GM21381 (cell line): Measurements from ENCODE around the gene ZBTB16.

Experiments used
- ATAC-seq: cut with Tn5 transposase; IDR thresholded peaks from one replicate; pipeline ENCODE4 v1.9.1; 2021; ENCODE audit warnings: mild to moderate bottlenecking, moderate library complexity; ENCODE audit not compliant: unreplicated experiment

The ZBTB16 gene

GRCh38 chr11:114290503-114291235 lies 231.2 kb downstream of the ZBTB16 start:
- no peak for ATAC-seq

- ATAC-seq = no peak
Measured at GRCh38 chr11:114291381-114291780, 231.9 kb downstream of the ZBTB16 start.

- no peak for ATAC-seq
Measured at GRCh38 chr11:114291842-114292680, 232.6 kb downstream of the ZBTB16 start.

DNA sequence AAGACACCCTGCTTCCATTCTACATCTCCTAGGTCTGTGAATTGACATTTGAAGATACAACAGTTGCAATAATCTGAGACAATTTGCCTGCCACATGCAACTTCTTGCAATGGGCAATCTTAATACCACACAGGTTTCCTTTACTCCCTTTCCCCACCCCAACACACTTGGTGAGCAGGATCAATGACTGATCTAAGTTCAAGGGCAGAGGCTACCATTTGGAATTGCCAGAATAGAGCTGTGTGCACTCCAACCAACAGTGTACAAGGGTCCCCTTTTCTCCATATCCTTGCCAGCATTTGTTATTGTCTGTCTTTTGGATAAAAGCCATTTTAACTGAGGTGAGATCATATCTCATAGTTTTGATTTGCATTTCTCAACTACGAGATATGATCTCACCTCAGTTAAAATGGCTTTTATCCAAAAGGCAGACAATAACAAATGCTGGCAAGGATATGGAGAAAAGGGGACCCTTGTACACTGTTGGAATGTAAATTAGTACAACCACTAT lies 233.7 kb downstream of the ZBTB16 start:
- ATAC-seq = no peak

DNA sequence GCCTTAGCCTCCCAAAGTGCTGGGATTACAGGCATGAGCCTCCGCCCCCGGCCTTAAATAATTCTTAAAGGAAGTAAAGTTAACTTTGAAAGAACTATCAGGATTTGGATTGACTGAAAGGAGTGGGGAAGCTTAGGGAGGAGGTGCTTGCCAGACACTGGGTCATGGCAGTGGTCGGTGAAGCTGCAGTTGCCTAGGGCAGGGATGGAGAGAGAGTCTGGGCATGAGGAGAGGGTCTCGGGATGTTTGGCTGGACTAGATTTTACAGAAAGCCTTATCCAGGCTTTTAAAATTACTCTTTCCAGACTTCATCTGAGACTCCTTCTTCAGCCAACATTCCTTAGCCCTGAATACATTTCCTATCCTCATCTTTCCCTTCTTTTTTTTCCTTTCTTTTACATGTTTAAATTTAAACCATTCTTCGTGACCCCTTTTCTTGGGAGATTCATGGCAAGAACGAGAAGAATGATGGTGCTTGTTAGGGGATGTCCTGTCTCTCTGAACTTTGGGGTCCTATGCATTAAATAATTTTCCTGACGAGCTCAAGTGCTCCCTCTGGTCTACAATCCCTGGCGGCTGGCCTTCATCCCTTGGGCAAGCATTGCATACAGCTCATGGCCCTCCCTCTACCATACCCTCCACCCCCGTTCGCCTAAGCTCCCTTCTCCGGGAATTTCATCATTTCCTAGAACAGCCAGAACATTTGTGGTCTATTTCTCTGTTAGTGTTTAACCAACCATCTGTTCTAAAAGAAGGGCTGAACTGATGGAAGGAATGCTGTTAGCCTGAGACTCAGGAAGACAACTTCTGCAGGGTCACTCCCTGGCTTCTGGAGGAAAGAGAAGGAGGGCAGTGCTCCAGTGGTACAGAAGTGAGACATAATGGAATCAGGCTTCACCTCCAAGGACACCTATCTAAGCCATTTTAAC lies 236.4 kb downstream of the ZBTB16 start, which contains the start of gene NNMT:
Gene NNMT, plus strand, starts transcription at position 724 of the 929 bp plus-strand sequence. Its CDS starts 158 bp downstream, at position 882.
- no peak for ATAC-seq

DNA sequence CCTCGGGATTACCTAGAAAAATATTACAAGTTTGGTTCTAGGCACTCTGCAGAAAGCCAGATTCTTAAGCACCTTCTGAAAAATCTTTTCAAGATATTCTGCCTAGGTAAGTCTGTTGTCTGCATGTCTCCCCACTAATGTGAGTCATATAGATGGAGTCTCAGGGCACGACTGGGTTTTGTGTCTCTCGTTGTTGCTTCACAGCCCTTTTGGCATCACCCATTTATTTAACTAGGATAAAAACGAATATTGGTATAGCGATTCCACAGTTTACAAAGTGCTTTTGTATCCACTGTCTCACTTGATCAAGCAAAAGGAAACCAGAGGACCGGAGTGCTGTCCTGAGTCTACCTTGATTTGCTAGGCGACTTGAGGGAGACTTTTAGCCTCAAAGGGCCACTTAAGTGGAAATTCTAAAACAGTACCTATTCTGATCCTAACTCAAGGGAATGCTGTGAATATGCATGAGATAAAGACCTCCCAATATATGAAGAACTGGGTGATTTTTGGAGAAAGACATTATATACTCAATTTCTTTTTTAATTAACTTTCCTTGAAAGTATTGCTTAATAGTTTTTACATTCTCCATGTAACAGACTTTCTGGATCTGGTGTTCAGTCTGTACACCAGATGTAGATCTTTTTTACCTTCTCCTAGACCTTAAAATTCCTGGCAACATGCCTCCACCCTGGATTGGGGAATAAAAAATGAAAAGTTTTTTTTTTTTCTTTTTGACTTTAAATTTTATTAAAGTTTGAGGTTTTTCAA lies 237.3 kb downstream of the ZBTB16 start:
- ATAC-seq = no peak

GRCh38 chr11:114297806-114298709 lies 238.5 kb downstream of the ZBTB16 start:
- no peak for ATAC-seq

DNA sequence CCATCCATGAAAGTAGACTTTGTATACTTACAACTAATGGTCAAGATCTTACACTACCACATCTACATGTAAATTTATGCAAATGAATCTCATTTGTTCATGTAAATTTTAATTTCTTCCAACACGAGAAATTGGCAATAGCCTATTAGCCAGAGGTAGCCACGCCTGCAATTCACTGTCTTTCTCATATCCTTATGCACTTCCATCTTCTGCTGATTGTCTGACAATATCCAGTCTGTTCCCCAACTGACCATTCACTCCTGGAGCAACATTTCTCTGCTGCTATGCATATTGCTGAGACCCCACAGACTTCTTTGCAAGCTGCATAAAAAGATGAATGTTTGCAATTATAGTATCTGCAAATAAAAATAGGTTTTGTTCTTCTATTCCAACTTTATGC lies 239.2 kb downstream of the ZBTB16 start:
- no peak for ATAC-seq
